HK-2 (cell line): ENCODE data around the gene CHCHD2.
"Not testable (repeated sequence)": the region's sequence is repeated elsewhere in the genome, so short reads cannot be mapped to it uniquely, and the experiment has no call there.

Experiments used
- DNase-seq: peaks from one replicate; pipeline ENCODE4 v3.0.0-alpha.2; 2018; ENCODE audit not compliant: unreplicated experiment

Gene CHCHD2

GRCh38 chr7:56083150-56083785 lies 23.0 kb downstream of the CHCHD2 start:
- DNase-seq: no peak

GRCh38 chr7:56081626-56082340 lies 24.5 kb downstream of the CHCHD2 start:
- no peak for DNase-seq

GRCh38 chr7:56080726-56081435 lies 25.4 kb downstream of the CHCHD2 start:
- not testable (repeated sequence) for DNase-seq

- no peak for DNase-seq
These were observed 26.7 kb downstream of the CHCHD2 start for GRCh38 chr7:56079450-56080185.

- DNase-seq: no peak
These were observed 28.1 kb downstream of the CHCHD2 start for GRCh38 chr7:56078196-56078595.

GRCh38 chr7:56077681-56078080 lies 28.6 kb downstream of the CHCHD2 start:
- no peak for DNase-seq

- DNase-seq: peak; percentile 88
These were observed 31.9 kb downstream of the CHCHD2 start for GRCh38 chr7:56074371-56074791.

- DNase-seq: not testable (repeated sequence)
These were observed 39.9 kb downstream of the CHCHD2 start for GRCh38 chr7:56066376-56066775.

- DNase-seq: peak; percentile 91
These were observed 42.2 kb downstream of the CHCHD2 start, which contains the start of gene SUMF2 for GRCh38 chr7:56063882-56064625. Gene SUMF2 (plus strand): TSS chr7:56064286. CDS start chr7:56064312, 26 bp downstream.

GRCh38 chr7:56063500-56063881 lies 42.8 kb downstream of the CHCHD2 start:
- DNase-seq: no peak

GRCh38 chr7:56062382-56062781 lies 43.9 kb downstream of the CHCHD2 start:
- no peak for DNase-seq

GRCh38 chr7:56053993-56054392 lies 52.3 kb downstream of the CHCHD2 start:
- DNase-seq: no peak

GRCh38 chr7:56053379-56053778 lies 52.9 kb downstream of the CHCHD2 start:
- no peak for DNase-seq
